K562 (cell line): ENCODE data around the gene ECPAS. TPM values are rescaled to one million over a fixed set of nuclear protein-coding genes. Genes with fewer than 3 reads are reported as not detected.

Experiments used
- CBFA2T2 ChIP-seq: fragments of 450-650 bp; conservative IDR thresholded peaks from 2 replicates; pipeline ENCODE4 v1.6.1; 2017; ENCODE audit warnings: mild to moderate bottlenecking
- CTBP1 ChIP-seq: fragments of 450-650 bp; IDR thresholded peaks from 2 replicates; pipeline ENCODE4 v1.6.1; 2016; ENCODE audit warnings: borderline replicate concordance
- FIP1L1 ChIP-seq: fragments of 200-400 bp; formaldehyde crosslinking; IDR thresholded peaks from 2 replicates; pipeline ENCODE4 v1.6.1; 2018; ENCODE audit warnings: mild to moderate bottlenecking, low read depth, low read length; ENCODE audit not compliant: poor library complexity, severe bottlenecking
- GABPA ChIP-seq: fragments of 200-800 bp; sonication (Bioruptor generic); conservative IDR thresholded peaks from 2 replicates; pipeline ENCODE4 v1.6.1; 2016; ENCODE audit warnings: low read depth, missing genetic modification characterization, missing compliant biosample characterization
- KLF1 ChIP-seq: fragments of 450-650 bp; IDR thresholded peaks from 2 replicates; pipeline ENCODE4 v1.6.1; 2016; ENCODE audit warnings: missing genetic modification characterization, missing compliant biosample characterization
- MBD2 ChIP-seq: sonication (generic); IDR thresholded peaks from 2 replicates; pipeline ENCODE4 v1.6.1; 2016; ENCODE audit warnings: low read depth, borderline replicate concordance
- RBFOX2 ChIP-seq: fragments of 200-400 bp; formaldehyde crosslinking; IDR thresholded peaks from 2 replicates; pipeline ENCODE4 v1.6.1; 2017; ENCODE audit warnings: low read depth, mild to moderate bottlenecking, low read length, moderate library complexity
- RBM34 ChIP-seq: fragments of 200-400 bp; formaldehyde crosslinking; IDR thresholded peaks from 2 replicates; pipeline ENCODE4 v1.6.1; 2018; ENCODE audit warnings: low read length, borderline replicate concordance; ENCODE audit not compliant: insufficient read depth
- RCOR1 ChIP-seq, 2 experiments: IDR thresholded peaks; 2 replicates each; pipeline ENCODE4 v1.6.1; 2012; ENCODE audit warnings: low read depth in 2 of 2, low read length in 2 of 2, borderline replicate concordance in 1 of 2, improper control_type of control experiment in 1 of 2
- SAFB ChIP-seq: fragments of 200-400 bp; formaldehyde crosslinking; IDR thresholded peaks from 2 replicates; pipeline ENCODE4 v1.6.1; 2017; ENCODE audit warnings: low read depth, low read length, borderline replicate concordance
- SRSF7 ChIP-seq: fragments of 200-400 bp; formaldehyde crosslinking; optimal IDR thresholded peaks from 2 replicates; pipeline ENCODE3; 2017; ENCODE audit warnings: mild to moderate bottlenecking, low read depth, low read length
- TCFL5 ChIP-seq: fragments of 250-450 bp; sonication (Bioruptor Pico); conservative IDR thresholded peaks from 2 replicates; pipeline ENCODE4 v1.6.1; 2021; ENCODE audit warnings: mild to moderate bottlenecking, moderate library complexity, matching md5 sums
- TRIM28 ChIP-seq: fragments of 450-650 bp; IDR thresholded peaks from 2 replicates; pipeline ENCODE4 v1.6.1; 2017
- YY1 ChIP-seq, 3 experiments: IDR thresholded peaks; 2 replicates each; pipeline ENCODE4 v1.6.1; 2011; ENCODE audit warnings: low read length in 2 of 3, mild to moderate bottlenecking in 2 of 3, moderate library complexity in 2 of 3, borderline replicate concordance in 1 of 3, control low read depth in 1 of 3, low read depth in 1 of 3; ENCODE audit not compliant: insufficient read depth in 3 of 3, insufficient replicate concordance in 2 of 3, control insufficient read depth in 1 of 3, insufficient read length in 1 of 3; ENCODE audit errors: extremely low read depth in 1 of 3
- ZNF12 ChIP-seq: sonication (generic); formaldehyde crosslinking; IDR thresholded peaks from 2 replicates; pipeline ENCODE4 v1.4.0; 2020; ENCODE audit warnings: mild to moderate bottlenecking, missing genetic modification reagents
- ZNF24 ChIP-seq: fragments of 450-650 bp; IDR thresholded peaks from 2 replicates; pipeline ENCODE4 v1.6.1; 2016
- polyA plus RNA-seq, 8 experiments: library from polyadenylated mRNA; depleted of rRNA in 4 of 8; stranded (reverse) in 5 of 8; unstranded in 3 of 8; fragments of >200 nt; fragmentation: Nextera tagmentation in 2 of 8; fragmentation: Illumina TruSeq in 1 of 8; extraction: Ambion mirVana in 2 of 8; extraction: Trizol in 1 of 8; gene quantifications; 2 replicates each; pipeline versions ENCODE4 v1.2.1 to v1.2.3, GENCODE V29; 2011 to 2014; ENCODE audit warnings: inconsistent platforms in 1 of 8, missing spikeins in 1 of 8
- total RNA-seq, 7 experiments: library from RNA; depleted of rRNA in 6 of 7; stranded (reverse); fragments of >200 nt in 6 of 7; fragmentation: Illumina TruSeq in 2 of 7; extraction: Trizol in 2 of 7; gene quantifications; 2 replicates each; pipeline versions ENCODE4 v1.2.1 to v1.2.3, GENCODE V29; 2011 to 2021; ENCODE audit warnings: low replicate concordance in 1 of 7
- TF ChIP-seq, protein P1 (sequence below): fragments of 250-450 bp; sonication (Bioruptor Pico); IDR thresholded peaks from 2 replicates; pipeline ENCODE4 v1.9.0; 2021; ENCODE audit warnings: mild to moderate bottlenecking, inconsistent platforms
- TF ChIP-seq, protein P2 (sequence below): IDR thresholded peaks from 3 replicates; pipeline ENCODE4 v1.6.1; 2011; ENCODE audit warnings: borderline replicate concordance, mild to moderate bottlenecking; ENCODE audit not compliant: insufficient read length, insufficient read depth
- TF ChIP-seq, protein P3 (sequence below): fragments of 200-800 bp; sonication (Bioruptor generic); IDR thresholded peaks from 2 replicates; pipeline ENCODE4 v1.6.1; 2017; ENCODE audit warnings: missing genetic modification characterization, missing compliant biosample characterization
- TF ChIP-seq, protein P4 (sequence below): fragments of 250-450 bp; sonication (Bioruptor Pico); IDR thresholded peaks from 2 replicates; pipeline ENCODE4 v1.5.0; 2022; ENCODE audit warnings: mild to moderate bottlenecking

Gene ECPAS
- total and polyA plus RNA-seq, 9 of the 15 experiments (the other 6 are each of a cell fraction or from before 2014, with no cell fraction given): 14.5 to 90.9 (median 75.7) TPM

DNA sequence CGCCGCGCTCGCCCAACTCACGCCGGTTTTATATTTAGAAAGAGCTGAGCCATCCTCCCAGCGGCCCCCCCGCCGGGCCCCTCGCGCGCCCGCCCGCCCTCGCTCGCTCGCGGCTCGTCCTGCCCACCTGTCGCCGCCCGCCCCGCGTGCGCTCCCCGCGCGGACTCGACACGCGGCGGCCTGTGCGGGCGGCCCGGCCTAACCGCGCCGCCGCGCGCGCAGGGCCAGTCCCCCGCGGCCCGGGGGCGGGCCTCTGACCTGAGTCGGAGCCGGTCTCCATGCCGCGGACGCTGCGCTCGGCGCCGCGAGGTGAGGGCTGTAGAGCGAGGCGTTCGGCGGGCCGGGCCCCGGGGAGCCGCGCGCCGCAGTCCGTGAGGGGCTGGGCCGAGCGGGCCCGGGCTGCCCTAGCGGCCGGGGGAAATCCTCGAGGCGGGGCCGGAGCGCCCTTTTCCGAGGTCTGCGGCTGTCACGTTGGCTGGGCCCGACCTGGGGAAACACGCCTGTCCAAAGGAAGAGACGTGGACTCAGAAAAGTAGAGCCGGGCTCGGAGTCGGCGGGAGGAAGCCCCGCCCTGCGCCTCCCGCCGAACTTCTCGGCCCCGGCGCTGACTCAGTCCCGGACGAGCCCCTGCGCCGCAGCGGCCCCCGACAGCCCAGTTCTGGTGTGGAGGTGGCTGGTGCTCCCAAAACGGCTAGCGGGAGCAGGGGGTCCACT lies at the start of gene ECPAS (continued):
- TF ChIP-seq, protein P1, sequence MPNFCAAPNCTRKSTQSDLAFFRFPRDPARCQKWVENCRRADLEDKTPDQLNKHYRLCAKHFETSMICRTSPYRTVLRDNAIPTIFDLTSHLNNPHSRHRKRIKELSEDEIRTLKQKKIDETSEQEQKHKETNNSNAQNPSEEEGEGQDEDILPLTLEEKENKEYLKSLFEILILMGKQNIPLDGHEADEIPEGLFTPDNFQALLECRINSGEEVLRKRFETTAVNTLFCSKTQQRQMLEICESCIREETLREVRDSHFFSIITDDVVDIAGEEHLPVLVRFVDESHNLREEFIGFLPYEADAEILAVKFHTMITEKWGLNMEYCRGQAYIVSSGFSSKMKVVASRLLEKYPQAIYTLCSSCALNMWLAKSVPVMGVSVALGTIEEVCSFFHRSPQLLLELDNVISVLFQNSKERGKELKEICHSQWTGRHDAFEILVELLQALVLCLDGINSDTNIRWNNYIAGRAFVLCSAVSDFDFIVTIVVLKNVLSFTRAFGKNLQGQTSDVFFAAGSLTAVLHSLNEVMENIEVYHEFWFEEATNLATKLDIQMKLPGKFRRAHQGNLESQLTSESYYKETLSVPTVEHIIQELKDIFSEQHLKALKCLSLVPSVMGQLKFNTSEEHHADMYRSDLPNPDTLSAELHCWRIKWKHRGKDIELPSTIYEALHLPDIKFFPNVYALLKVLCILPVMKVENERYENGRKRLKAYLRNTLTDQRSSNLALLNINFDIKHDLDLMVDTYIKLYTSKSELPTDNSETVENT (CRISPR knock-in tag): peak; percentile 7; the same call in 1 of the 2 replicates
- TF ChIP-seq, protein P2, sequence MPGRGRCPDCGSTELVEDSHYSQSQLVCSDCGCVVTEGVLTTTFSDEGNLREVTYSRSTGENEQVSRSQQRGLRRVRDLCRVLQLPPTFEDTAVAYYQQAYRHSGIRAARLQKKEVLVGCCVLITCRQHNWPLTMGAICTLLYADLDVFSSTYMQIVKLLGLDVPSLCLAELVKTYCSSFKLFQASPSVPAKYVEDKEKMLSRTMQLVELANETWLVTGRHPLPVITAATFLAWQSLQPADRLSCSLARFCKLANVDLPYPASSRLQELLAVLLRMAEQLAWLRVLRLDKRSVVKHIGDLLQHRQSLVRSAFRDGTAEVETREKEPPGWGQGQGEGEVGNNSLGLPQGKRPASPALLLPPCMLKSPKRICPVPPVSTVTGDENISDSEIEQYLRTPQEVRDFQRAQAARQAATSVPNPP: no peak
- peak; percentile 67; the same call in 1 of the 2 replicates for TF ChIP-seq SAFB
- TF ChIP-seq RBFOX2: peak; percentile 94
- no peak for TF ChIP-seq RBM34
- TF ChIP-seq YY1 (IDR thresholded peaks at IDR 0.05; ENCODE audit: borderline replicate concordance in 1 of 3, control insufficient read depth in 1 of 3, extremely low read depth in 1 of 3, insufficient read depth in 3 of 3, insufficient read length in 1 of 3, insufficient replicate concordance in 2 of 3, low read depth in 1 of 3, low read length in 2 of 3): peak in 1 of 3 experiments; percentile 43
- TF ChIP-seq GABPA (tag): 0 out of 2 replicates have a peak, but pooled peaks have one; percentile 41
- TF ChIP-seq CBFA2T2: no peak
- no peak for TF ChIP-seq TCFL5 (CRISPR knock-in tag)
- TF ChIP-seq RCOR1 (IDR thresholded peaks at IDR 0.05; ENCODE audit: borderline replicate concordance in 1 of 2, low read depth in 2 of 2, low read length in 2 of 2): peak in 1 of 2 experiments; percentile 56; a peak in 1 of 4 replicates
- 0 out of 2 replicates have a peak, but pooled peaks have one; percentile 49 for TF ChIP-seq KLF1 (tag)
- peak; percentile 92 for TF ChIP-seq CTBP1
- no peak for TF ChIP-seq SRSF7
- TF ChIP-seq ZNF24: 0 out of 2 replicates have a peak, but pooled peaks have one; percentile 21
- TF ChIP-seq TRIM28: no peak
- TF ChIP-seq FIP1L1: peak; percentile 77
- TF ChIP-seq, protein P3, sequence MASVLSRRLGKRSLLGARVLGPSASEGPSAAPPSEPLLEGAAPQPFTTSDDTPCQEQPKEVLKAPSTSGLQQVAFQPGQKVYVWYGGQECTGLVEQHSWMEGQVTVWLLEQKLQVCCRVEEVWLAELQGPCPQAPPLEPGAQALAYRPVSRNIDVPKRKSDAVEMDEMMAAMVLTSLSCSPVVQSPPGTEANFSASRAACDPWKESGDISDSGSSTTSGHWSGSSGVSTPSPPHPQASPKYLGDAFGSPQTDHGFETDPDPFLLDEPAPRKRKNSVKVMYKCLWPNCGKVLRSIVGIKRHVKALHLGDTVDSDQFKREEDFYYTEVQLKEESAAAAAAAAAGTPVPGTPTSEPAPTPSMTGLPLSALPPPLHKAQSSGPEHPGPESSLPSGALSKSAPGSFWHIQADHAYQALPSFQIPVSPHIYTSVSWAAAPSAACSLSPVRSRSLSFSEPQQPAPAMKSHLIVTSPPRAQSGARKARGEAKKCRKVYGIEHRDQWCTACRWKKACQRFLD (CRISPR knock-in tag): 0 out of 2 replicates have a peak, but pooled peaks have one; percentile 37
- TF ChIP-seq, protein P4, sequence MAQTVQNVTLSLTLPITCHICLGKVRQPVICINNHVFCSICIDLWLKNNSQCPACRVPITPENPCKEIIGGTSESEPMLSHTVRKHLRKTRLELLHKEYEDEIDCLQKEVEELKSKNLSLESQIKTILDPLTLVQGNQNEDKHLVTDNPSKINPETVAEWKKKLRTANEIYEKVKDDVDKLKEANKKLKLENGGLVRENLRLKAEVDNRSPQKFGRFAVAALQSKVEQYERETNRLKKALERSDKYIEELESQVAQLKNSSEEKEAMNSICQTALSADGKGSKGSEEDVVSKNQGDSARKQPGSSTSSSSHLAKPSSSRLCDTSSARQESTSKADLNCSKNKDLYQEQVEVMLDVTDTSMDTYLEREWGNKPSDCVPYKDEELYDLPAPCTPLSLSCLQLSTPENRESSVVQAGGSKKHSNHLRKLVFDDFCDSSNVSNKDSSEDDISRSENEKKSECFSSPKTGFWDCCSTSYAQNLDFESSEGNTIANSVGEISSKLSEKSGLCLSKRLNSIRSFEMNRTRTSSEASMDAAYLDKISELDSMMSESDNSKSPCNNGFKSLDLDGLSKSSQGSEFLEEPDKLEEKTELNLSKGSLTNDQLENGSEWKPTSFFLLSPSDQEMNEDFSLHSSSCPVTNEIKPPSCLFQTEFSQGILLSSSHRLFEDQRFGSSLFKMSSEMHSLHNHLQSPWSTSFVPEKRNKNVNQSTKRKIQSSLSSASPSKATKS (CRISPR knock-in tag): no peak
- TF ChIP-seq ZNF12 (CRISPR knock-in tag): no peak
- TF ChIP-seq MBD2: peak; percentile 23; the same call in 1 of the 2 replicates
